Vagina (tissue), 2 donors: ENCODE data around the gene MTHFD1L. TPM values are rescaled to one million over a fixed set of nuclear protein-coding genes. Genes with fewer than 3 reads are reported as not detected.

Experiments used
- DNase-seq, 2 donors: peaks; one replicate each; pipeline ENCODE4 v3.0.0-alpha.2; 2017; ENCODE audit errors: extremely low spot score in 2 of 2
- H3K27ac ChIP-seq: fragments of 200-600 bp; sonication (generic); one replicate; pipeline ENCODE4 v1.5.1; 2019
- H3K27me3 ChIP-seq: fragments of 200-600 bp; sonication (generic); one replicate; pipeline ENCODE4 v1.5.1; 2019
- H3K36me3 ChIP-seq, 2 donors: fragments of 200-600 bp; sonication (generic); one replicate each; pipeline ENCODE4 v1.5.1; 2017 to 2019
- H3K4me1 ChIP-seq: fragments of 200-600 bp; sonication (generic); one replicate; pipeline ENCODE4 v1.5.1; 2019
- H3K4me3 ChIP-seq, 2 donors: fragments of 200-600 bp; sonication (generic); 1 replicate in 1 of 2; 2 replicates in 1 of 2; pipeline ENCODE4 v1.5.1; 2016 to 2019
- H3K9me3 ChIP-seq: fragments of 200-600 bp; sonication (generic); one replicate; pipeline ENCODE4 v1.5.1; 2019
- CTCF ChIP-seq, 3 experiments: fragments of 450-650 bp in 2 of 3; fragments of 200-600 bp in 1 of 3; sonication (generic) in 1 of 3; IDR thresholded peaks; one replicate each; pipeline ENCODE4 v1.5.1; 2017 to 2019; ENCODE audit warnings: antibody characterized with exemption in 3 of 3, mild to moderate bottlenecking in 2 of 3, moderate library complexity in 2 of 3
- POLR2A ChIP-seq, 2 donors: fragments of 450-650 bp; IDR thresholded peaks; one replicate each; pipeline ENCODE4 v1.6.1; 2017; ENCODE audit warnings: antibody characterized with exemption in 2 of 2, mild to moderate bottlenecking in 2 of 2, moderate library complexity in 2 of 2
- POLR2AphosphoS5 ChIP-seq, 2 donors: sonication (generic); formaldehyde crosslinking; IDR thresholded peaks; one replicate each; pipeline ENCODE4 v1.9.0; 2017; ENCODE audit warnings: antibody characterized with exemption in 2 of 2, mild to moderate bottlenecking in 2 of 2, low read depth in 1 of 2; ENCODE audit not compliant: insufficient read depth in 1 of 2
- intact Hi-C: fragments of 100-400 bp; cut with DNase I; formaldehyde crosslinking; loops from one replicate; pipeline ENCODE4 v1.15.1; 2023
- total RNA-seq: library from RNA; depleted of rRNA; stranded (reverse); fragments of >200 nt; gene quantifications from one replicate; pipeline ENCODE4 v1.2.3, GENCODE V29; 2016

The MTHFD1L gene
- total RNA-seq, 1 donor from 2014 or later, result 2.7 TPM

- peaks cover 31% of the 10 kb centered on the region for H3K4me1 ChIP-seq
- TF ChIP-seq CTCF (IDR thresholded peaks at IDR 0.05) (no peak), POLR2AphosphoS5 (IDR thresholded peaks at IDR 0.05; ENCODE audit: insufficient read depth in 1 of 2, low read depth in 1 of 2) (no peak), POLR2A (IDR thresholded peaks at IDR 0.05) (no peak)
- H3K27me3 ChIP-seq, result no peaks in the 10 kb centered on the region
- DNase-seq, result peak in 1 of 2 donors; percentile 70
- H3K27ac ChIP-seq, result peak overlapping the region; percentile 79
- H3K36me3 ChIP-seq, result no peaks in the 10 kb centered on the region
- H3K4me3 ChIP-seq, result no peak overlapping the region
- intact Hi-C loops, result loop anchor here (5.0 kb wide), 1 partner anchor 173 kb away; no protein-coding TSS in a partner anchor
- no peaks in the 10 kb centered on the region for H3K9me3 ChIP-seq
Measured at GRCh38 chr6:151068761-151069312, 203.3 kb downstream of the MTHFD1L start.

DNA sequence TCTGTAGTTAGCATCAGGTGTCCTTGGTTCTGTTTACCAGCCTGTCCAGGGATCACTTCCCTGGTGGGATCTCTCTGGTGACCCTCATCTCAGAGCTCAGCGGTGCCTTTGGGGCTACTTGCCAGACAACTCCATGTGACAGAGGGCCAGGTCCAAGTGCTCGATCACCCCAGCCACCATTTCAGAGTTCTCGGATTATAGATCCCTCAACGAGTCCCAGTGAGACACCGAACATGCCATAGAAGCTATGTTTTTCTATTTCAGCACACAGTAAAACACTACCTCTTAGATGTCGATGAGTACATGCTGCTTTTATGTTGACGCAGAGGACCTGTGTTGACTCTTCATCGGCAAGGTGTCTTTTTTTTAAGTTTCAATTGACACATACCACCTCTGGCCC is 204.1 kb downstream of the MTHFD1L start:
- Histone ChIP-seq H3K4me3 (no peak overlapping the region), H3K4me1 (peaks cover 31% of the 10 kb centered on the region), H3K27me3 (no peaks in the 10 kb centered on the region), H3K9me3 (no peaks in the 10 kb centered on the region), H3K27ac (peak overlapping the region; percentile 79), H3K36me3 (no peaks in the 10 kb centered on the region)
- intact Hi-C loops, result loop anchor here (5.0 kb wide), 1 partner anchor 173 kb away; no protein-coding TSS in a partner anchor
- DNase-seq, result peak; percentile 77 to 83
- no peak for TF ChIP-seq CTCF (IDR thresholded peaks at IDR 0.05)
- no peak for TF ChIP-seq POLR2AphosphoS5 (IDR thresholded peaks at IDR 0.05; ENCODE audit: insufficient read depth in 1 of 2, low read depth in 1 of 2)
- no peak for TF ChIP-seq POLR2A (IDR thresholded peaks at IDR 0.05)

DNA sequence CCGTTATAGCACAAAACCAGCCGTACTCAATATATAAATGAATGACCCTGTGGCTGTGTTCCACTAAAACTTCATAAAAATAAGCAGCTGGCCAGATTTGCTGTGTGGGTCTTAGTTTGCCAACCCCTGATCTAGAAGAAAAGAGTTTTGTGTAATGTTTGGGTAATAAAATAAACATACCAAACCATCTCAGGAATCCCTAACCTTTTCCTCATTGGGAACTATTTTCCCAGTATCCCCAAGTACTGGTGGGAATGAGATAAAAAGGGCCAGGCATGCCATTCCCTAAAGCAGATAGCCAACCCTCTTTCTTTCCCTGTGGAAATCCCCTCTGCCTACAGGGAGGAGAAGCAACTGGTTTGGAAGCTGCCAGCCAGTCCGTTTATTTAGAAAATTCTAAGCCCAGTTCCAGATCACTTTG is 205.1 kb downstream of the MTHFD1L start:
- Histone ChIP-seq H3K9me3 (no peaks in the 10 kb centered on the region), H3K4me3 (peak overlapping the region in 1 of 2 donors; percentile 1), H3K27me3 (no peaks in the 10 kb centered on the region), H3K4me1 (peaks cover 31% of the 10 kb centered on the region), H3K36me3 (no peaks in the 10 kb centered on the region), H3K27ac (no peak overlapping the region)
- TF ChIP-seq CTCF (IDR thresholded peaks at IDR 0.05) (no peak), POLR2AphosphoS5 (IDR thresholded peaks at IDR 0.05; ENCODE audit: insufficient read depth in 1 of 2, low read depth in 1 of 2) (no peak), POLR2A (IDR thresholded peaks at IDR 0.05) (no peak)
- intact Hi-C loops, result no loop called here
- DNase-seq, result peak in 1 of 2 donors; percentile 32

DNA sequence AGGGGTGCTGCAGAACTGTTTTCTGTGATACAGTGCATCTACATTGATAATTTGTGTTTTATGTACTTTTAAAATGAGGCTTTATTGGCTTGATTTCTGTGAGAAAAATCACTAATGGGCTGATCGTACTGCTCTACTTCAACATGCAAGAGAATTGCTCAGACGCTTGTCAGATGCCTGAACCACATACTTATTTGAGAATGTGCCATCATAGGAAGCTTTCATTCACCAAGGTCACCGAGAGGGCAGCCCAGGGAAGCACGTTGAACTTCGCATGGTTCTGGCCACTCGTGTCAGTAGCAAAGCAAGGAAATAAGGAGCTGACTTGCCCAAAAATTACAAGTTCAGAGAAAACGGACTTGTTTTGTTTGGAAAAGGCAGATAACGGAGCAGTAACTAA is 205.8 kb downstream of the MTHFD1L start:
- Histone ChIP-seq H3K4me1 (peaks cover 31% of the 10 kb centered on the region), H3K9me3 (no peaks in the 10 kb centered on the region), H3K27ac (no peak overlapping the region), H3K36me3 (no peaks in the 10 kb centered on the region), H3K27me3 (no peaks in the 10 kb centered on the region), H3K4me3 (peak overlapping the region in 1 of 2 donors; percentile 1)
- TF ChIP-seq CTCF (IDR thresholded peaks at IDR 0.05) (no peak), POLR2A (IDR thresholded peaks at IDR 0.05) (no peak), POLR2AphosphoS5 (IDR thresholded peaks at IDR 0.05; ENCODE audit: insufficient read depth in 1 of 2, low read depth in 1 of 2) (no peak)
- peak in 1 of 2 donors; percentile 88 for DNase-seq
- intact Hi-C loops, result no loop called here

DNA sequence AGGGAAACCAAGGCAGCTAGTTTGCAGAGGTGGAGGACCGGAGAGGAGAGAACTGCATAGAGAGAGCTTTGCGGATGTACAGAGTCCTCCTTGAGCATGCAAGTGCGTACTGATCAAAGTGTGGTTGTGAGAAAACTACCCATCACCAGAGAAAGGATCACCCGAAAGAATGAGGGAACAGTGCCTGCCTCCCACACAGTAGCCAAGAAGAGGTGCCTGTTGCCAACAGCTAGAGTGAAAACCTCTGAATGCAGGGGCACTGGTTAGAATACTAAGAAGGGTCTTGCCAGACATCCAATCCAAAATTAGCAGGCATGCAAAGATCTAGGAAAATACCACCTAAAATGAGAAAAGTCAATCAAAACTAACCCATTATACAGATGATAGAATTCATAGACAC is 207.6 kb downstream of the MTHFD1L start:
- TF ChIP-seq POLR2A (IDR thresholded peaks at IDR 0.05) (no peak), POLR2AphosphoS5 (IDR thresholded peaks at IDR 0.05; ENCODE audit: insufficient read depth in 1 of 2, low read depth in 1 of 2) (no peak), CTCF (IDR thresholded peaks at IDR 0.05) (no peak)
- H3K9me3 ChIP-seq, result no peaks in the 10 kb centered on the region
- DNase-seq, result peak in 1 of 2 donors; percentile 64
- no peak overlapping the region for H3K27ac ChIP-seq
- no peaks in the 10 kb centered on the region for H3K36me3 ChIP-seq
- no peak overlapping the region for H3K4me3 ChIP-seq
- H3K4me1 ChIP-seq, result peaks cover 24% of the 10 kb centered on the region
- intact Hi-C loops, result no loop called here
- no peaks in the 10 kb centered on the region for H3K27me3 ChIP-seq
